T-cell (primary cell): Measurements from ENCODE around the gene PARD3B. TPM values are rescaled to one million over a fixed set of nuclear protein-coding genes. Genes with fewer than 3 reads are reported as not detected.

Experiments used
- ATAC-seq, 4 experiments: fragments of 200-7000 bp in 3 of 4; fragments of 150-1000 bp in 1 of 4; cut with Tn5 transposase; replicated peaks in 1 of 4; 1 replicate in 3 of 4; 2 replicates in 1 of 4; pipeline ENCODE4 v1.10.0; 2021; ENCODE audit warnings: moderate library complexity in 3 of 4, mild to moderate bottlenecking in 2 of 4, moderate number of reproducible peaks in 1 of 4
- CTCF ChIA-PET, 2 donors: fragments of 300-600 bp; sonication (Branson Sonifier 250); formaldehyde crosslinking; loops; one replicate each; lab custom pipeline; 2022; ENCODE audit warnings: antibody characterized with exemption in 2 of 2; lab: Charles Lee
- POLR2A ChIA-PET, 2 donors: fragments of 300-600 bp; sonication (Branson Sonifier 250); formaldehyde crosslinking; loops; one replicate each; lab custom pipeline; 2022; ENCODE audit warnings: antibody characterized with exemption in 2 of 2; lab: Charles Lee
- DNase-seq, 35 experiments: peaks; one replicate each; pipeline versions ENCODE4 v3.0.0 to v3.0.0-alpha.2; 2013 to 2023
- H3K27ac ChIP-seq: one replicate; pipeline ENCODE4 v1.5.1; 2013; ENCODE audit warnings: low read length
- H3K27me3 ChIP-seq, 2 experiments: replicated peaks in 1 of 2; 1 replicate in 1 of 2; 2 replicates in 1 of 2; pipeline versions ENCODE4 v1.6.1 to v1.7.0; 2013; ENCODE audit warnings: low read length in 1 of 2, mixed read lengths in 1 of 2; ENCODE audit not compliant: control insufficient read depth in 2 of 2, insufficient read depth in 2 of 2; ENCODE audit errors: extremely low read depth in 1 of 2
- H3K36me3 ChIP-seq, 2 donors: 1 replicate in 1 of 2; 2 replicates in 1 of 2; pipeline versions ENCODE4 v1.6.1 to v1.7.0; 2013; ENCODE audit warnings: low read length in 1 of 2; ENCODE audit not compliant: control insufficient read depth in 2 of 2, insufficient read depth in 1 of 2; ENCODE audit errors: extremely low read depth in 1 of 2
- H3K4me1 ChIP-seq, 2 experiments: 1 replicate in 1 of 2; 2 replicates in 1 of 2; pipeline versions ENCODE4 v1.6.1 to v1.7.0; 2013; ENCODE audit warnings: low read length in 2 of 2, mixed read lengths in 1 of 2; ENCODE audit not compliant: insufficient read depth in 2 of 2, control insufficient read depth in 1 of 2; ENCODE audit errors: extremely low read depth in 1 of 2
- H3K4me3 ChIP-seq, 2 donors: 1 replicate in 1 of 2; 2 replicates in 1 of 2; pipeline versions ENCODE4 v1.5.1 to v1.7.0; 2013; ENCODE audit warnings: mild to moderate bottlenecking in 2 of 2, low read length in 1 of 2, moderate library complexity in 1 of 2; ENCODE audit not compliant: control insufficient read depth in 1 of 2; ENCODE audit errors: extremely low read depth in 1 of 2
- H3K9me3 ChIP-seq: 2 replicates; pipeline ENCODE4 v1.7.0; 2013
- H3K27ac Mint-ChIP-seq, 2 donors: one replicate each; pipeline ENCODE4 v1.8.0; 2020 to 2021; ENCODE audit warnings: mild to moderate bottlenecking in 2 of 2, mixed read lengths in 2 of 2
- H3K27me3 Mint-ChIP-seq, 2 donors: one replicate each; pipeline ENCODE4 v1.8.0; 2021 to 2022; ENCODE audit warnings: mixed read lengths in 2 of 2
- H3K36me3 Mint-ChIP-seq: one replicate; pipeline ENCODE4 v1.8.0; 2021; ENCODE audit warnings: mixed read lengths
- H3K4me1 Mint-ChIP-seq, 3 donors: one replicate each; pipeline ENCODE4 v1.8.0; 2020 to 2022; ENCODE audit warnings: mixed read lengths in 3 of 3, mild to moderate bottlenecking in 1 of 3
- H3K4me3 Mint-ChIP-seq, 3 donors: one replicate each; pipeline ENCODE4 v1.8.0; 2020 to 2022; ENCODE audit warnings: mild to moderate bottlenecking in 3 of 3, mixed read lengths in 3 of 3, moderate library complexity in 3 of 3
- H3K9me3 Mint-ChIP-seq, 3 donors: one replicate each; pipeline ENCODE4 v1.8.0; 2020 to 2022; ENCODE audit warnings: mixed read lengths in 3 of 3
- WGBS: methylation state at CpG from one replicate; pipeline ENCODE4 v1.1.5; 2013; ENCODE audit warnings: missing lambda C conversion rate; ENCODE audit not compliant: insufficient coverage; 5-methylcytosine and 5-hydroxymethylcytosine counted together
- total RNA-seq, 35 experiments: library from RNA in 6 of 35; stranded (reverse) in 6 of 35; fragments of 120-200 nt in 1 of 35; gene quantifications; one replicate each; pipeline versions ENCODE4 v1.2.1 to v1.2.4 and lab custom pipeline; 2013 to 2026

The PARD3B gene
- total RNA-seq, 5 donors from 2014 or later (not counting 1 experiment from before 2014, with no cell fraction given): 0.75 to 2.0 (median 1.6) TPM

GRCh38 chr2:205094031-205094430 is 548.8 kb downstream of the PARD3B start:
- Histone ChIP-seq H3K4me3 (no peak overlapping the region), H3K36me3 (no peaks in the 10 kb centered on the region), H3K4me1 (peaks cover 3 to 13% of the 10 kb centered on the region in 2 experiments), H3K27ac (no peak overlapping the region), H3K9me3 (no peaks in the 10 kb centered on the region), H3K27me3 (no peaks in the 10 kb centered on the region)
- no peak for DNase-seq
- CTCF ChIA-PET: interaction anchor here in 1 of 2 donors (0.5 to 0.6 kb wide), 2 partner anchors 97 to 249 kb away, joined by 3 to 6 read pairs; no protein-coding TSS in a partner anchor
- Mint-ChIP-seq H3K4me1 (peaks cover 18 to 34% (median 30%) of the 10 kb centered on the region in 3 donors), H3K36me3 (no peaks in the 10 kb centered on the region), H3K9me3 (peaks cover 0 to 12% (median 0%) of the 10 kb centered on the region in 3 donors), H3K27me3 (no peaks in the 10 kb centered on the region), H3K4me3 (no peak overlapping the region), H3K27ac (no peak overlapping the region)
- POLR2A ChIA-PET: no interaction called here
- 88% methylated on average over 1 of the region's 3 CpGs for WGBS
- ATAC-seq: no peak

DNA sequence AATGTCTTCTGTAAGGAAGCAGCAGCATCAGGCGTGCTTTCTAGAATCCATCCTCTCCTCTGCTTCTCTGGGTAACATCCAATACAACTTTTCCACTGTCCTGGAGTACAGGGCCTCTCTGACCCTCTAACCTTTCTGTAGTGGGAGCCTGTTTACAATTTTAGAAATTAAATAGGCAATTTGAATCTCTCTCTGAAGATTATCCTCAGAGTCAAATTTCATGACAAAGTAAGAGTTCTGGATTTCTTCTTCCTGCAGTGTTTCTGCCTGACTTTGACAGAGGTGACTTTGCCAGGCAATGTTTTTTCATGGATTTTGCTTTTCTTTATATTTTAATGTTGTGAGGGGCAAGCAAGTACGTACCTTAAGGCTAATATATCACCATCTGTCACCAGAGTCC is 558.4 kb downstream of the PARD3B start:
- ATAC-seq (no peak), DNase-seq (no peak)
- H3K4me1 Mint-ChIP-seq: no peaks in the 10 kb centered on the region
- WGBS: no CpG with 5 or more reads among the region's 2 CpGs
- H3K9me3 ChIP-seq: no peaks in the 10 kb centered on the region
- no peaks in the 10 kb centered on the region for H3K27me3 ChIP-seq
- ChIA-PET POLR2A (no interaction called here), CTCF (no interaction called here)
- H3K4me3 Mint-ChIP-seq: no peak overlapping the region
- H3K27ac Mint-ChIP-seq: no peak overlapping the region
- H3K4me3 ChIP-seq: no peak overlapping the region
- H3K27me3 Mint-ChIP-seq: no peaks in the 10 kb centered on the region
- H3K36me3 ChIP-seq: no peaks in the 10 kb centered on the region
- H3K36me3 Mint-ChIP-seq: no peaks in the 10 kb centered on the region
- peaks cover 0 to 2% of the 10 kb centered on the region in 2 experiments for H3K4me1 ChIP-seq
- no peaks in the 10 kb centered on the region for H3K9me3 Mint-ChIP-seq
- no peak overlapping the region for H3K27ac ChIP-seq

DNA sequence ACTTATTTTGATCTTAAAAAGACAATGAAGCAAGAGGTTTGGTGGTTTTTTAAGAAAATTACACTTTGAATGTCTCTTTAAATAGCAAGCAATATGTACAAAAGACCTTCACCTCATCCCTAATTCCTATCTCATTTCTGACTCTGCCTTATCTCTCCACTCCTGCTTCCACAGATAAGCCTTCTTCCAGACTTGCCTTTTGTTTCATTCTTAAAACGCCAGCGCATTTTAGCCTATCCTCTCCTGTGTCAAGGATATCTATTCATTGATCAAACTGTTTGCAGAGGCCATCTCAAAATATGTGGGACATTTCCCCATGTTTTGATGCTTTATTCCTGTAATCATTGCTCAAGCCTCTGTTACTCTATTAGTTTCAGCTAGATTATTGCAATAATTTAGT is 562.5 kb downstream of the PARD3B start:
- H3K36me3 ChIP-seq: no peaks in the 10 kb centered on the region
- Mint-ChIP-seq H3K36me3 (no peaks in the 10 kb centered on the region), H3K27me3 (no peaks in the 10 kb centered on the region), H3K27ac (no peak overlapping the region), H3K9me3 (no peaks in the 10 kb centered on the region), H3K4me1 (peaks cover 0 to 2% (median 0%) of the 10 kb centered on the region in 3 donors), H3K4me3 (no peak overlapping the region)
- no peak overlapping the region for H3K4me3 ChIP-seq
- POLR2A ChIA-PET: no interaction called here
- no peak overlapping the region for H3K27ac ChIP-seq
- H3K9me3 ChIP-seq: no peaks in the 10 kb centered on the region
- H3K27me3 ChIP-seq: no peaks in the 10 kb centered on the region
- 100% methylated on average over 2 of the region's 2 CpGs for WGBS
- ATAC-seq: no peak
- CTCF ChIA-PET: no interaction called here
- H3K4me1 ChIP-seq: peaks cover 0 to 2% of the 10 kb centered on the region in 2 experiments
- DNase-seq: no peak

DNA sequence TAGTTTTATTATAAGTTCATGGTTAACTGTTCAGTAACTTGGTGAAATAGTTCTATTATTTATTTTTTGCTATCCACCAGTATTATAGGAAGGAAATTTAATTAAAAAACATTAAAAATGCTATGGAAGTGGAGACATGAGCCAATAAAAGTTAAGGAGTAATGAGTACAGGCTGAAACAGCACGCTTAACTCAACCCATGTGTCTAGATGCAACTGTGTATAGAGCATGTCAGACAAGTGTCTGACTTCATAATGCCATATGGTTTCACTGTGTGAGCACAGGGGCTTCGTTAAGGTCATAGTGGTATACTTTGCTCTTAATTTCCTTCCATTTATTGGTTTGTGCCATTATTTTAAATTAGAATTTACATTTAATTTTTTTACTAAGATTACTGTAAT is 570.2 kb downstream of the PARD3B start:
- H3K9me3 ChIP-seq: no peaks in the 10 kb centered on the region
- WGBS: 80% methylated on average over 1 of the region's 2 CpGs
- POLR2A ChIA-PET: no interaction called here
- H3K4me3 ChIP-seq: no peak overlapping the region
- peaks cover 0 to 7% (median 7%) of the 10 kb centered on the region in 3 donors for H3K4me1 Mint-ChIP-seq
- no peaks in the 10 kb centered on the region for H3K36me3 ChIP-seq
- ATAC-seq: no peak
- H3K27me3 Mint-ChIP-seq: no peaks in the 10 kb centered on the region
- DNase-seq: no peak
- no peak overlapping the region for H3K27ac Mint-ChIP-seq
- H3K27me3 ChIP-seq: no peaks in the 10 kb centered on the region
- H3K4me1 ChIP-seq: no peaks in the 10 kb centered on the region
- no peak overlapping the region for H3K4me3 Mint-ChIP-seq
- peaks cover 5% of the 10 kb centered on the region for H3K36me3 Mint-ChIP-seq
- H3K27ac ChIP-seq: no peak overlapping the region
- H3K9me3 Mint-ChIP-seq: peaks cover 0 to 3% (median 0%) of the 10 kb centered on the region in 3 donors
- CTCF ChIA-PET: no interaction called here

- Histone ChIP-seq H3K27ac (no peak overlapping the region), H3K9me3 (no peaks in the 10 kb centered on the region), H3K27me3 (no peaks in the 10 kb centered on the region), H3K4me3 (no peak overlapping the region), H3K36me3 (no peaks in the 10 kb centered on the region), H3K4me1 (no peaks in the 10 kb centered on the region)
- peaks cover 5% of the 10 kb centered on the region for H3K36me3 Mint-ChIP-seq
- no peak overlapping the region for H3K4me3 Mint-ChIP-seq
- CTCF ChIA-PET: no interaction called here
- H3K27me3 Mint-ChIP-seq: no peaks in the 10 kb centered on the region
- ATAC-seq: no peak
- no peak for DNase-seq
- POLR2A ChIA-PET: no interaction called here
- WGBS: no CpG with 5 or more reads among the region's 2 CpGs
- no peak overlapping the region for H3K27ac Mint-ChIP-seq
- H3K4me1 Mint-ChIP-seq: peaks cover 0 to 7% (median 5%) of the 10 kb centered on the region in 3 donors
- peaks cover 0 to 3% (median 0%) of the 10 kb centered on the region in 3 donors for H3K9me3 Mint-ChIP-seq
These were observed 571.9 kb downstream of the PARD3B start for GRCh38 chr2:205117125-205117524.

GRCh38 chr2:205119136-205119535 is 573.9 kb downstream of the PARD3B start:
- WGBS: 78% methylated on average over 8 of the region's 9 CpGs
- Mint-ChIP-seq H3K4me1 (peaks cover 0 to 16% (median 5%) of the 10 kb centered on the region in 3 donors), H3K4me3 (no peak overlapping the region), H3K36me3 (no peaks in the 10 kb centered on the region), H3K27me3 (no peaks in the 10 kb centered on the region), H3K9me3 (peaks cover 0 to 3% (median 0%) of the 10 kb centered on the region in 3 donors), H3K27ac (no peak overlapping the region)
- Histone ChIP-seq H3K4me3 (no peak overlapping the region), H3K4me1 (no peaks in the 10 kb centered on the region), H3K27me3 (no peaks in the 10 kb centered on the region), H3K27ac (no peak overlapping the region), H3K36me3 (no peaks in the 10 kb centered on the region), H3K9me3 (no peaks in the 10 kb centered on the region)
- ATAC-seq: no peak
- DNase-seq: no peak
- CTCF ChIA-PET: no interaction called here
- POLR2A ChIA-PET: interaction anchor here in 1 of 2 donors (0.6 kb wide), 1 partner anchor 95 kb away, joined by 11 read pairs; no protein-coding TSS in a partner anchor
